ENCODE data around the gene ARHGEF39. TPM values are rescaled to one million over a fixed set of nuclear protein-coding genes. Genes with fewer than 3 reads are reported as not detected.

The ARHGEF39 gene
- polyA plus RNA-seq, 1 donor (not counting 4 experiments of a cell fraction or from before 2014, with no cell fraction given): 2.4 TPM

- DNase-seq (ENCODE audit: low read depth, low spot score) (no peak), FAIRE-seq (no peak)
- Histone ChIP-seq H3K36me3 (ENCODE audit: control insufficient read depth in 2 of 2, extremely low read depth in 1 of 2, insufficient read depth in 2 of 2, low read length in 2 of 2) (peaks cover 66 to 78% of the 10 kb centered on the region in 2 experiments), H3K4me2 (ENCODE audit: control insufficient read depth, extremely low read depth, insufficient read depth, low read depth, low read length) (no peak overlapping the region), H3K79me2 (ENCODE audit: control insufficient read depth, insufficient read depth, low read length) (no peaks in the 10 kb centered on the region), H3K4me3 (ENCODE audit: control insufficient read depth in 2 of 3, extremely low read depth in 1 of 3, insufficient read depth in 2 of 3, low read depth in 1 of 3, low read length in 3 of 3) (no peak overlapping the region), H2AFZ (ENCODE audit: control insufficient read depth, low read length) (no peak overlapping the region), H3K9me3 (ENCODE audit: control insufficient read depth, low read depth, low read length) (no peaks in the 10 kb centered on the region), H3K9me1 (ENCODE audit: control insufficient read depth, extremely low read depth, insufficient read depth, low read length) (no peaks in the 10 kb centered on the region), H3K27me3 (ENCODE audit: control insufficient read depth, extremely low read depth, insufficient read depth, low read length) (no peaks in the 10 kb centered on the region), H4K20me1 (ENCODE audit: control insufficient read depth, extremely low read depth, insufficient read depth, low read length) (peaks cover 3% of the 10 kb centered on the region), H3K4me1 (ENCODE audit: control insufficient read depth, extremely low read depth, insufficient read depth, low read length) (no peaks in the 10 kb centered on the region), H3K27ac (ENCODE audit: control insufficient read depth, insufficient read depth, low read length) (no peak overlapping the region), H3K9ac (ENCODE audit: control insufficient read depth, extremely low read depth, insufficient read depth, low read length) (no peak overlapping the region)
- dilution Hi-C loops (cut with MboI; ENCODE audit: extremely low pct_ligation_motif_present, low sequenced_read_pairs): no loop called here
- TF ChIP-seq EZH2 (IDR thresholded peaks at IDR 0.05; ENCODE audit: low read length) (no peak), CTCF (optimal IDR thresholded peaks at IDR 0.05 in 1 of 3, IDR thresholded peaks at IDR 0.05 in 1 of 3, conservative IDR thresholded peaks at IDR 0.05 in 1 of 3; ENCODE audit: extremely low read depth in 1 of 3, insufficient read depth in 2 of 3, low read length in 3 of 3) (no peak)
Measured at GRCh38 chr9:35713578-35713977, 48.6 kb upstream of the ARHGEF39 start.

- H3K9me1 ChIP-seq (ENCODE audit: control insufficient read depth, extremely low read depth, insufficient read depth, low read length): no peaks in the 10 kb centered on the region
- H3K4me2 ChIP-seq (ENCODE audit: control insufficient read depth, extremely low read depth, insufficient read depth, low read depth, low read length): no peak overlapping the region
- H3K9me3 ChIP-seq (ENCODE audit: control insufficient read depth, low read depth, low read length): no peaks in the 10 kb centered on the region
- H3K4me1 ChIP-seq (ENCODE audit: control insufficient read depth, extremely low read depth, insufficient read depth, low read length): no peaks in the 10 kb centered on the region
- H2AFZ ChIP-seq (ENCODE audit: control insufficient read depth, low read length): no peak overlapping the region
- peaks cover 64 to 78% of the 10 kb centered on the region in 2 experiments for H3K36me3 ChIP-seq (ENCODE audit: control insufficient read depth in 2 of 2, extremely low read depth in 1 of 2, insufficient read depth in 2 of 2, low read length in 2 of 2)
- no peak overlapping the region for H3K4me3 ChIP-seq (ENCODE audit: control insufficient read depth in 2 of 3, extremely low read depth in 1 of 3, insufficient read depth in 2 of 3, low read depth in 1 of 3, low read length in 3 of 3)
- TF ChIP-seq EZH2 (IDR thresholded peaks at IDR 0.05; ENCODE audit: low read length) (no peak), CTCF (optimal IDR thresholded peaks at IDR 0.05 in 1 of 3, IDR thresholded peaks at IDR 0.05 in 1 of 3, conservative IDR thresholded peaks at IDR 0.05 in 1 of 3; ENCODE audit: extremely low read depth in 1 of 3, insufficient read depth in 2 of 3, low read length in 3 of 3) (no peak)
- no peaks in the 10 kb centered on the region for H3K27me3 ChIP-seq (ENCODE audit: control insufficient read depth, extremely low read depth, insufficient read depth, low read length)
- dilution Hi-C loops (cut with MboI; ENCODE audit: extremely low pct_ligation_motif_present, low sequenced_read_pairs): no loop called here
- no peak overlapping the region for H3K27ac ChIP-seq (ENCODE audit: control insufficient read depth, insufficient read depth, low read length)
- no peak for DNase-seq (ENCODE audit: low read depth, low spot score)
- H3K79me2 ChIP-seq (ENCODE audit: control insufficient read depth, insufficient read depth, low read length): no peaks in the 10 kb centered on the region
- H4K20me1 ChIP-seq (ENCODE audit: control insufficient read depth, extremely low read depth, insufficient read depth, low read length): peaks cover 3% of the 10 kb centered on the region
- no peak overlapping the region for H3K9ac ChIP-seq (ENCODE audit: control insufficient read depth, extremely low read depth, insufficient read depth, low read length)
- FAIRE-seq: no peak
Measured at GRCh38 chr9:35712762-35713400, 47.9 kb upstream of the ARHGEF39 start.
